AG09319 (cell line): ENCODE data around the gene CFB.
A peak's percentile ranks its signal among the peaks of the same experiment; 100 is the strongest.
"Not testable (repeated sequence)": the region's sequence is repeated elsewhere in the genome, so short reads cannot be mapped to it uniquely, and the experiment has no call there.

Experiments
- DNase-seq: peaks from one replicate; pipeline ENCODE4 v3.0.0-alpha.2; 2010; ENCODE audit warnings: low read depth; ENCODE audit errors: extremely low read depth
- TF ChIP-seq, protein P1 (sequence below): IDR thresholded peaks from 2 replicates; pipeline ENCODE4 v1.5.1; 2011; ENCODE audit warnings: low read depth, mild to moderate bottlenecking, inconsistent platforms, low read length, moderate library complexity

CFB gene

DNA sequence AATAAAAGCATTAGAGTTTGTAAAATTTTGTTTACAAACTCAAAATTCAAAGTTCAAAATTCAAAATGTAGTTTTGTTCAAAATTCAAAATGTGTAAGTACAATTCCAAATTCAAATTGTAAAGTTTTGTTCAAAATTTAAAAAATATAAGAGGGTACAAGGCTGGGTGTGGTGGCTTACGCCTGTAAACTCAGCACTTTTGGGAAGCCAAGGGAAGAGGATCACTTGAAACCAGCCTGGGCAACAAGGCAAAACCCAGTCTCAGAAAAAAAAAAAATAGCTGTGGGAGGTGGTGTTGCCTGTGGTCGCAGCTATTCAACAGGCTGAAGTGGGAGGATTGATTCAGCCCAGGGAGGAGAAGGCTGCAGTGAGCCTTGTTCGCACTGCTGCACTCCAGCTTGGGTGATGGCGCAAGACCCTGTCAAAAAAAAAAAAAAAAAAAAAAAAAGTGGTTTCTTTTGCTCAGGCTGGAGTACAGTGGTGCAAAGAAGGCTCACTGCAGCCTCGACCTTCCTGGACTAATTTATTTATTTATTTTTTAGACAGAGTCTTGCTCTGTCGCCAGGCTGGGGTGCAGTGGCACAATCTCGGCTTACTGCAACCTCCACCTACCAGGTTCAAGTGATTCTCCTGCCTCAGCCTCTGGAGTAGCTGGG lies 38.6 kb upstream of the CFB start:
- DNase-seq: peak; percentile 64
- TF ChIP-seq, protein P1, sequence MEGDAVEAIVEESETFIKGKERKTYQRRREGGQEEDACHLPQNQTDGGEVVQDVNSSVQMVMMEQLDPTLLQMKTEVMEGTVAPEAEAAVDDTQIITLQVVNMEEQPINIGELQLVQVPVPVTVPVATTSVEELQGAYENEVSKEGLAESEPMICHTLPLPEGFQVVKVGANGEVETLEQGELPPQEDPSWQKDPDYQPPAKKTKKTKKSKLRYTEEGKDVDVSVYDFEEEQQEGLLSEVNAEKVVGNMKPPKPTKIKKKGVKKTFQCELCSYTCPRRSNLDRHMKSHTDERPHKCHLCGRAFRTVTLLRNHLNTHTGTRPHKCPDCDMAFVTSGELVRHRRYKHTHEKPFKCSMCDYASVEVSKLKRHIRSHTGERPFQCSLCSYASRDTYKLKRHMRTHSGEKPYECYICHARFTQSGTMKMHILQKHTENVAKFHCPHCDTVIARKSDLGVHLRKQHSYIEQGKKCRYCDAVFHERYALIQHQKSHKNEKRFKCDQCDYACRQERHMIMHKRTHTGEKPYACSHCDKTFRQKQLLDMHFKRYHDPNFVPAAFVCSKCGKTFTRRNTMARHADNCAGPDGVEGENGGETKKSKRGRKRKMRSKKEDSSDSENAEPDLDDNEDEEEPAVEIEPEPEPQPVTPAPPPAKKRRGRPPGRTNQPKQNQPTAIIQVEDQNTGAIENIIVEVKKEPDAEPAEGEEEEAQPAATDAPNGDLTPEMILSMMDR: no peak

DNA sequence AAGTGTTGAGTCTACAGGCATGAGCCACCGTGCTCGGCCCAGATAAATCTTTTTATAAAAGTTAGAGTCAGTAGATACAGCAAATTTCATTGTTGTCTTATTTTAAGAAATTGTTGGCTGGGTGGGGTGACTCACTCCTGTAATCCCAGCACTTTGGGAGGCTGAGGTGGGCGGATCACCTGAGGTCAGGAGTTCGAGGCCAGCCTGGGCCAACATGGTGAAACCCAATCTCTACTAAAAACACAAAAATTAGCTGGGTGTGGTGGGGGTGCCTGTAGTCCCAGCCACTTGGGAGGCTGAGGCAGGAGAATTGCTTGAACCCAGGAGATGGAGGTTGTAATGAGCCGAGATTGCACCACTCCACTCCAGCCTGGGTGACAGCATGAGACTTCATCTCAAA lies 37.6 kb upstream of the CFB start:
- DNase-seq: not testable (repeated sequence)

DNA sequence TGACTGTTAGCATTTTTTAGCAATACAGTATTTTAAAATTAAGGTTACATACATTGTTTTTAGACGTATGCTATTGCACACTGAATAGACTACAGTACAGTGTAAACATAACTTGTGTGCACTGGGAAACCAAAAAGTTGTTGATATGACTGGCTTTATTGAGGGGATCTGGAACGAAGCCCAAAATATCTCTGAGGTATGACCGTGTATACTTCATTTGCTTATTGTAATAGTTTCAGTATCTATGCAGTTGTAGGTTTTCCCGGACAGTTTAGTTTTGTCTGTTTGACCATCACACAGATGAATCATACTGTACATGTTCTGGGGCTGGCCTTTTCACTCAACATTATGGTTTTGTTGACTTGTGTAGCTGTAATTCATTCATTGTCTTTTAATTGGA lies 37.1 kb upstream of the CFB start:
- DNase-seq: no peak
- TF ChIP-seq, protein P1: no peak

DNA sequence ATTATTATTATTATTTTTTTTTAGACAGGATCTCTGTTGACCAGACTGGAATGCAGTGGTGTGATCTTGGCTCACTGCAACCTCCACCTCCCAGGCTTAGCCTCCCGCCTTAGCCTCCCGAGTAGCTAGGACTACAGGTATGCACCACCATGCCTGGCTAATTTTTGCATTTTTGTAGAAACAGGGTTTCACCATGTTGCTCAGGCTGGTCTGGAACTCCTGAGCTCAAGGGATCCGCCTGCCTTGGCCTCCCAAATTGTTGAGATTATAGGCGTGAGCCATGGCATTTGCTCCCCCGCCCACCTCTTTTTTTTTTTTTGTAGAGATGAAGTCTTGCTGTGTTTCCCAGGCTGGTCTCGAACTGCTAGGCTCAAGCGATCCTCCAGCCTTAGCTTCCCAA lies 36.6 kb upstream of the CFB start:
- DNase-seq: not testable (repeated sequence)

DNA sequence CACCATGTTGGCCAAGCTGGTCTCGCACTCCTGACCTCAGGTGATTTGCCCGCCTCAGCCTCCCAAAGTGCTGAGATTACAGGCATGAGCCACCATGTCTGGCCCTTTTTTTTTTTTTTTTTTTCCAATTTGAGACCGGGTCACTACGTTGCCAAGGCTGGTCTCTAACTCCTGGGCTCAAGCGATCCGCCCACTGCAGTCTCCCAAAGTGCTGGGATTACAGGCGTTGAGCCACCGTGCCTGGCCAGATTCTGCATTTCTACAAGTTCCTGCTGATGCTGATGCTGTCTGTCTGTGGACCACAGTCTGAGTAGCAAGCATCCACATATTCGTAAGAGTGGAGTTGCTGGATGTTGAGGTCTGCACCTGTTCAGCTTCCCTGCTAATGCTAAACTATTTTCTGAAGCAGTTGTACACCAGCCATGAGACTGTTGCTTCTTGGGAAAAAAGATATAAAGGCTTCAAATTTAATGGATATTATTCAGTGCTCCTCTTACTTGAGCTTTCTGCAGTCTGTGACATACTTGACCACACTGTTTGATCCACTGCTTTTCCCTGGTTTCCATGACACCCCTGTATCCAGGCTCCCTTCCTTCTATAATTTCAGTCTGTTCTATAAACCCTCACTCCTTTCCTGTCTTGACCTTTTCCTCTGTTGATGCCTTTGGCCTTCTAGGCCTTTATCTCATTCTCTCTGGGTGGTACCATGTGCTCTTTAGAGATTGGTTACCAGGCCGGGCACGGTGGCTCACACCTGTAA lies 33.9 kb upstream of the CFB start:
- no peak for DNase-seq
- TF ChIP-seq, protein P1: no peak

DNA sequence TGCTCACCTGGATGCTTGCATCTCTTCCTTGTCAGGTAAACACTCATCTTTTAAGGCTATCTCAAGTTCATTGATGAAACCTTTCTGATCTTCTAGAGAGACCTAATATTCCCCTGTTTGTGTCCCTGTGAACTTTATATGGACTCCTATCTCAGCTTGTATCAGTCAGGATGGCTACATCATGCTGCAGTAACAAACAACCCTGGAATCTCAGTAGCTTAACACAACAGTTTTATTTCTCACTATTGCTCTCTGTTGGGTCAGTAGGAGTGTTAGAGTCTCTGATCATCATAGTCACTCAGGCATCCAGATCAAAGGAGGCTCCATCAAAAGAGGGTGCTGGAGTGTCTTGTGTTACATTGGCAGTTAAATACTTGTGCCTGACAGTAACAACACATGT lies 30.5 kb upstream of the CFB start:
- DNase-seq: no peak
- TF ChIP-seq, protein P1: no peak

DNA sequence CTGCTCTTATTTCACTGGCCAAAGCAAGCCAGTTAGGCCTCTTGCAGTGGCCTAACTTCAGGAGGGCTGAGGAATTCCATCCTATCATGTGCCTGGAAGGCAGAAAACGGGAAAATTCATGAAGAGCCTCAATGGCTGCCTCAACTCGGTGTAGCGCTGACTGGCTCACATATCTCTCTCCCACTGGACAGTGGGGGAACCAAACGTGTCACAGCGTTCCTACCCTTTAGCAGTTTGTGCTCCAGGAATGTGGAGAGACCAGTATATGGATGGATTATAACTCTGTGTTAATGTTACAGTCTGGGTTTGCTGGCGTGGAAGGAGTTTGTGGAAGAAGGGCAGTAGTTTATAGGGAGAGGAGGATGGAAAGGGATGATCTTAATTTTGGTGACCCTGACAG lies 30.1 kb upstream of the CFB start:
- TF ChIP-seq, protein P1: no peak

DNA sequence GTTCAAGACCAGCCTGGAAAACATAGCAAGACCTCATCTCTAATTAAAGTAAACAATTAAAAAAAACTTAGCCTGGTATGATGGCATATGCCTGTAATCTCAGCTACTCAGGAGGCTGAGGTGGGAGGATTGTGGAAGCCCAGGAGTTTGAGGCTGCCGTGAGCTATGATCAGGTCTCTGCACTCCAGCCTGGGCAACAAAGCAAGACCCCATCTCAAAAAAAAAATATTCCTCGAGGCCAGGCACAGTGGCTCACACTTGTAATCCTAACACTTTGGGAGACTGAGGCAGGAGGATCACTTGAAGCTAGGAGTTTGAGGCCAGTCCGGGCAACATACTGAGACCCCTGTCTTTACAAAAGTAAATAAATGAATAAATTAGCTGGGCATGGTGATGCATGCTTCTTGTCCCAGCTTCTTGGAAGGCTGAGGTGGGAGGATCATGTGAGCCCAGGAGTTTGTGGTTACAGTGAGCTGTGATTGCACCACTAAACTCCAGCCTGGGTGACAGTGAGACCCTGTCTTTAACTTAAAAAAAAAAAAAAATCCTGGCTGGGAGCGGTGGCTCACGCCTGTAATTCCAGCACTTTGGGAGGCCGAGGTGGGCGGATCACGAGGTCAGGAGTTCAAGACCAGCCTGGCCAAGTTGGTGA lies 27.7 kb upstream of the CFB start:
- TF ChIP-seq, protein P1: no peak
- DNase-seq: no peak

More for the DNA sequence above, 30.1 kb upstream of the CFB start:
- no peak for DNase-seq
